H9 (cell line): ENCODE results near the gene GBP2. TPM values are rescaled to one million over a fixed set of nuclear protein-coding genes. Genes with fewer than 3 reads are reported as not detected.

Experiments used
- DNase-seq: peaks from one replicate; pipeline ENCODE4 v3.0.0-alpha.2; 2017
- H2AFZ ChIP-seq: one replicate; pipeline ENCODE4 v1.6.1; 2013; ENCODE audit warnings: mild to moderate bottlenecking, low read length, control low read depth, moderate library complexity
- H2AK5ac ChIP-seq: 2 replicates; pipeline ENCODE4 v1.6.1; 2013; ENCODE audit warnings: low read length, control low read depth, mixed read lengths; ENCODE audit not compliant: insufficient read length
- H2BK120ac ChIP-seq: one replicate; pipeline ENCODE4 v1.6.1; 2013; ENCODE audit warnings: low read depth, mild to moderate bottlenecking, low read length, control low read depth, inconsistent platforms; ENCODE audit not compliant: poor library complexity, severe bottlenecking
- H2BK12ac ChIP-seq: 2 replicates; pipeline ENCODE4 v1.6.1; 2013; ENCODE audit warnings: low read length, control low read depth, mixed read lengths, low read depth; ENCODE audit not compliant: insufficient read length
- H2BK15ac ChIP-seq: 2 replicates; pipeline ENCODE4 v1.6.1; 2013; ENCODE audit warnings: low read depth, low read length, control low read depth
- H2BK20ac ChIP-seq: one replicate; pipeline ENCODE4 v1.6.1; 2013; ENCODE audit warnings: low read depth, mild to moderate bottlenecking, low read length, control low read depth, inconsistent platforms; ENCODE audit not compliant: poor library complexity, severe bottlenecking
- H2BK5ac ChIP-seq: 2 replicates; pipeline ENCODE4 v1.6.1; 2013; ENCODE audit warnings: low read length, control low read depth, mixed read lengths; ENCODE audit not compliant: insufficient read length
- H3K14ac ChIP-seq: 2 replicates; pipeline ENCODE4 v1.6.1; 2013; ENCODE audit warnings: low read length, control low read depth; ENCODE audit not compliant: insufficient read depth
- H3K18ac ChIP-seq: 2 replicates; pipeline ENCODE4 v1.6.1; 2013; ENCODE audit warnings: low read depth, mild to moderate bottlenecking, mixed read lengths, low read length, control low read depth; ENCODE audit not compliant: insufficient read length
- H3K23ac ChIP-seq: 2 replicates; pipeline ENCODE4 v1.6.1; 2013; ENCODE audit warnings: low read length, control low read depth, mixed read lengths, low read depth; ENCODE audit not compliant: insufficient read length
- H3K23me2 ChIP-seq: 2 replicates; pipeline ENCODE4 v1.6.1; 2013; ENCODE audit warnings: low read depth, mild to moderate bottlenecking, mixed read lengths, low read length, control low read depth; ENCODE audit not compliant: insufficient read length, poor library complexity, severe bottlenecking
- H3K27ac ChIP-seq: 2 replicates; pipeline ENCODE4 v1.5.1; 2013; ENCODE audit warnings: low read length, control low read depth, mixed read lengths, low read depth; ENCODE audit not compliant: insufficient read length
- H3K27me3 ChIP-seq: 2 replicates; pipeline ENCODE4 v1.6.1; 2013; ENCODE audit warnings: low read length, control low read depth, inconsistent platforms; ENCODE audit not compliant: insufficient read depth
- H3K4ac ChIP-seq: 2 replicates; pipeline ENCODE4 v1.6.1; 2013; ENCODE audit warnings: low read depth, mild to moderate bottlenecking, control low read depth, inconsistent platforms, low read length, moderate library complexity
- H3K4me1 ChIP-seq: 2 replicates; pipeline ENCODE4 v1.6.1; 2013; ENCODE audit warnings: low read length, control low read depth, inconsistent platforms; ENCODE audit not compliant: insufficient read depth
- H3K4me2 ChIP-seq: 2 replicates; pipeline ENCODE4 v1.6.1; 2013; ENCODE audit warnings: low read length, control low read depth, mixed read lengths; ENCODE audit not compliant: insufficient read length, insufficient read depth
- H3K56ac ChIP-seq: 2 replicates; pipeline ENCODE4 v1.6.1; 2013; ENCODE audit warnings: low read depth, mild to moderate bottlenecking, mixed read lengths, low read length, control low read depth; ENCODE audit not compliant: insufficient read length
- H3K79me1 ChIP-seq: 2 replicates; pipeline ENCODE4 v1.6.1; 2013; ENCODE audit warnings: low read depth, mild to moderate bottlenecking, moderate library complexity, low read length, control low read depth, inconsistent platforms; ENCODE audit not compliant: insufficient read depth, poor library complexity, severe bottlenecking
- H3K79me2 ChIP-seq: 2 replicates; pipeline ENCODE4 v1.6.1; 2013; ENCODE audit warnings: low read length, control low read depth, inconsistent platforms; ENCODE audit not compliant: insufficient read depth
- H3K9ac ChIP-seq: 2 replicates; pipeline ENCODE4 v1.6.1; 2013; ENCODE audit warnings: low read length, control low read depth, mixed read lengths; ENCODE audit not compliant: insufficient read length; ENCODE audit errors: extremely low read depth
- H3K9me3 ChIP-seq: one replicate; pipeline ENCODE4 v1.6.1; 2013; ENCODE audit warnings: low read depth, low read length, inconsistent platforms; ENCODE audit not compliant: control insufficient read depth
- H3T11ph ChIP-seq: one replicate; pipeline ENCODE4 v1.6.1; 2013; ENCODE audit warnings: mild to moderate bottlenecking, low read length, control low read depth, inconsistent platforms
- H4K20me1 ChIP-seq: one replicate; pipeline ENCODE4 v1.6.1; 2013; ENCODE audit not compliant: control insufficient read depth, insufficient read length, insufficient read depth
- H4K5ac ChIP-seq: 2 replicates; pipeline ENCODE4 v1.6.1; 2013; ENCODE audit warnings: low read depth, mild to moderate bottlenecking, mixed read lengths, low read length, control low read depth; ENCODE audit not compliant: insufficient read length
- H4K8ac ChIP-seq: replicated peaks from 2 replicates; pipeline ENCODE4 v1.6.1; 2013; ENCODE audit warnings: low read length, control low read depth, mixed read lengths, low read depth; ENCODE audit not compliant: insufficient read length
- H4K91ac ChIP-seq: 2 replicates; pipeline ENCODE4 v1.6.1; 2013; ENCODE audit warnings: low read depth, mild to moderate bottlenecking, moderate library complexity, mixed read lengths, low read length, control low read depth; ENCODE audit not compliant: insufficient read length
- H3K27ac Mint-ChIP-seq, 3 experiments: 2 replicates in 2 of 3; 3 replicates in 1 of 3; pipeline ENCODE4 v1.8.0; 2020 to 2021; ENCODE audit warnings: mixed read lengths in 3 of 3, mild to moderate bottlenecking in 1 of 3, moderate library complexity in 1 of 3
- H3K27me3 Mint-ChIP-seq: 2 replicates; pipeline ENCODE4 v1.8.0; 2021; ENCODE audit warnings: low read depth, mild to moderate bottlenecking, moderate library complexity, mixed read lengths
- H3K36me3 Mint-ChIP-seq, 3 experiments: 2 replicates in 2 of 3; 3 replicates in 1 of 3; pipeline ENCODE4 v1.8.0; 2020 to 2021; ENCODE audit warnings: low read depth in 3 of 3, mixed read lengths in 3 of 3; ENCODE audit not compliant: insufficient read depth in 1 of 3
- H3K4me1 Mint-ChIP-seq, 2 experiments: 2 replicates each; pipeline ENCODE4 v1.8.0; 2020; ENCODE audit warnings: mixed read lengths in 2 of 2
- H3K4me3 Mint-ChIP-seq, 2 experiments: 2 replicates in 1 of 2; 3 replicates in 1 of 2; pipeline ENCODE4 v1.8.0; 2020 to 2021; ENCODE audit warnings: mild to moderate bottlenecking in 2 of 2, mixed read lengths in 2 of 2, moderate library complexity in 1 of 2
- H3K9me3 Mint-ChIP-seq, 2 experiments: 2 replicates in 1 of 2; 3 replicates in 1 of 2; pipeline ENCODE4 v1.8.0; 2020; ENCODE audit warnings: mild to moderate bottlenecking in 2 of 2, mixed read lengths in 2 of 2, moderate library complexity in 1 of 2
- WGBS: extraction: QIAGEN DNeasy Blood & Tissue Kit; methylation state at CpG from one replicate; pipeline ENCODE4 v1.1.7; 2013; ENCODE audit warnings: missing lambda C conversion rate, low lambda C conversion rate, mixed read lengths; ENCODE audit not compliant: insufficient read length; ENCODE audit errors: extremely low coverage; 5-methylcytosine and 5-hydroxymethylcytosine counted together
- total RNA-seq: library from RNA; stranded (reverse); gene quantifications from 2 replicates; pipeline ENCODE4 v1.2.1, GENCODE V29; 2021
- TF ChIP-seq, protein P1 (sequence below): fragments of 200-600 bp; sonication (generic); conservative IDR thresholded peaks from 3 replicates; pipeline ENCODE4 v1.8.0; 2021; ENCODE audit warnings: antibody characterized with exemption, mild to moderate bottlenecking

GBP2 gene
- total RNA-seq, 1 experiment from 2014 or later, result not detected

DNA sequence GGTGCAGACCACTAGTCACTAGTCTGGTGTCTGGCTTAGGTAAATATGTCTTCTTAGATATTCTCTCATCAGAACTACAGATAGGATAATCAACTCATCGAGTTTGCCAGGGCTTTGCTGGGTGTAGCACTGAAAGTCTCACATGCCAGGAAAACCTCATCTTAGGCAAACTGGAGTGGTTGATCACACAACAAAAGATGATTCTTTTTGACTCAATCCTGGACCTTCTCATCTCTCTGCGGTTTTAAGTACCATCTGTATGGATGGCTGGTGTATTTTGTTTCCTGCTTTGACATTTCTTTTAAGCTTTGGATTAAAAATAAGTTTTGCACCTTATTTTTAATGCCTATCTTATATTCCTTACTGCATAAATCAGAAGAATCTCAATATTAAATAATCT, 11.3 kb downstream of the GBP2 start:
- no peaks in the 10 kb centered on the region for H3K9me3 Mint-ChIP-seq
- Histone ChIP-seq H3K79me2 (no peaks in the 10 kb centered on the region), H2BK15ac (no peak overlapping the region), H2BK120ac (no peak overlapping the region), H3K18ac (no peak overlapping the region), H3K23me2 (no peaks in the 10 kb centered on the region), H3K4me2 (no peak overlapping the region), H3K4me1 (no peaks in the 10 kb centered on the region), H4K8ac (no peak overlapping the region), H2AFZ (no peak overlapping the region), H3T11ph (no peak overlapping the region), H3K4ac (no peak overlapping the region), H2AK5ac (no peak overlapping the region), H4K91ac (no peak overlapping the region), H4K20me1 (no peaks in the 10 kb centered on the region), H2BK12ac (no peak overlapping the region), H3K23ac (no peak overlapping the region), H3K56ac (no peak overlapping the region), H4K5ac (no peak overlapping the region), H3K27me3 (no peaks in the 10 kb centered on the region), H2BK5ac (no peak overlapping the region), H3K79me1 (no peaks in the 10 kb centered on the region), H3K14ac (no peak overlapping the region), H3K9me3 (no peaks in the 10 kb centered on the region), H3K9ac (no peak overlapping the region), H2BK20ac (no peak overlapping the region), H3K27ac (no peak overlapping the region)
- no peak overlapping the region for H3K4me3 Mint-ChIP-seq
- no peaks in the 10 kb centered on the region for H3K27me3 Mint-ChIP-seq
- TF ChIP-seq, protein P1, sequence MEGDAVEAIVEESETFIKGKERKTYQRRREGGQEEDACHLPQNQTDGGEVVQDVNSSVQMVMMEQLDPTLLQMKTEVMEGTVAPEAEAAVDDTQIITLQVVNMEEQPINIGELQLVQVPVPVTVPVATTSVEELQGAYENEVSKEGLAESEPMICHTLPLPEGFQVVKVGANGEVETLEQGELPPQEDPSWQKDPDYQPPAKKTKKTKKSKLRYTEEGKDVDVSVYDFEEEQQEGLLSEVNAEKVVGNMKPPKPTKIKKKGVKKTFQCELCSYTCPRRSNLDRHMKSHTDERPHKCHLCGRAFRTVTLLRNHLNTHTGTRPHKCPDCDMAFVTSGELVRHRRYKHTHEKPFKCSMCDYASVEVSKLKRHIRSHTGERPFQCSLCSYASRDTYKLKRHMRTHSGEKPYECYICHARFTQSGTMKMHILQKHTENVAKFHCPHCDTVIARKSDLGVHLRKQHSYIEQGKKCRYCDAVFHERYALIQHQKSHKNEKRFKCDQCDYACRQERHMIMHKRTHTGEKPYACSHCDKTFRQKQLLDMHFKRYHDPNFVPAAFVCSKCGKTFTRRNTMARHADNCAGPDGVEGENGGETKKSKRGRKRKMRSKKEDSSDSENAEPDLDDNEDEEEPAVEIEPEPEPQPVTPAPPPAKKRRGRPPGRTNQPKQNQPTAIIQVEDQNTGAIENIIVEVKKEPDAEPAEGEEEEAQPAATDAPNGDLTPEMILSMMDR, result no peak
- H3K4me1 Mint-ChIP-seq, result no peaks in the 10 kb centered on the region
- H3K36me3 Mint-ChIP-seq, result no peaks in the 10 kb centered on the region
- no peak for DNase-seq
- H3K27ac Mint-ChIP-seq, result no peak overlapping the region
- WGBS, result no CpG with 5 or more reads among the region's 2 CpGs
